GM21717 (cell line): ENCODE results near the gene BDH1.

Source experiments
- ATAC-seq: cut with Tn5 transposase; IDR thresholded peaks from one replicate; pipeline ENCODE4 v1.9.1; 2021; ENCODE audit warnings: mild to moderate bottlenecking, moderate library complexity; ENCODE audit not compliant: unreplicated experiment

Gene BDH1

GRCh38 chr3:197549261-197549885, 6.4 kb downstream of the BDH1 start:
- ATAC-seq = no peak

- ATAC-seq = no peak
Observed at GRCh38 chr3:197547306-197548011, 8.3 kb downstream of the BDH1 start.

- ATAC-seq = no peak
Observed at GRCh38 chr3:197546307-197547085, 9.3 kb downstream of the BDH1 start.

GRCh38 chr3:197545571-197545970, 10.2 kb downstream of the BDH1 start:
- ATAC-seq = no peak

- ATAC-seq = no peak
Observed at GRCh38 chr3:197545101-197545500, 10.7 kb downstream of the BDH1 start.

GRCh38 chr3:197542741-197543454, 12.9 kb downstream of the BDH1 start:
- ATAC-seq = no peak

- ATAC-seq = no peak
Observed at GRCh38 chr3:197541756-197542539, 13.8 kb downstream of the BDH1 start.

GRCh38 chr3:197540961-197541377, 14.8 kb downstream of the BDH1 start:
- ATAC-seq = no peak

GRCh38 chr3:197539651-197540051, 16.1 kb downstream of the BDH1 start:
- no peak for ATAC-seq

GRCh38 chr3:197533927-197534725, 21.6 kb downstream of the BDH1 start:
- no peak for ATAC-seq

GRCh38 chr3:197533396-197533795, 22.4 kb downstream of the BDH1 start:
- ATAC-seq = no peak

GRCh38 chr3:197532388-197532787, 23.4 kb downstream of the BDH1 start:
- no peak for ATAC-seq

- no peak for ATAC-seq
Observed at GRCh38 chr3:197528190-197528589, 27.6 kb downstream of the BDH1 start.

- no peak for ATAC-seq
Observed at GRCh38 chr3:197527569-197527968, 28.2 kb downstream of the BDH1 start.

GRCh38 chr3:197525706-197526105, 30.1 kb downstream of the BDH1 start:
- ATAC-seq = no peak

- no peak for ATAC-seq
Observed at GRCh38 chr3:197524128-197524527, 31.6 kb downstream of the BDH1 start.

GRCh38 chr3:197523526-197523925, 32.2 kb downstream of the BDH1 start:
- no peak for ATAC-seq

GRCh38 chr3:197522881-197523441, 32.8 kb downstream of the BDH1 start:
- no peak for ATAC-seq

GRCh38 chr3:197522183-197522715, 33.5 kb downstream of the BDH1 start:
- no peak for ATAC-seq
